ENCODE data around the gene PRKCE. TPM values are rescaled to one million over a fixed set of nuclear protein-coding genes. Genes with fewer than 3 reads are reported as not detected.

PRKCE gene
- total RNA-seq, 2 experiments from 2014 or later = 17.0 to 42.1 TPM

DNA sequence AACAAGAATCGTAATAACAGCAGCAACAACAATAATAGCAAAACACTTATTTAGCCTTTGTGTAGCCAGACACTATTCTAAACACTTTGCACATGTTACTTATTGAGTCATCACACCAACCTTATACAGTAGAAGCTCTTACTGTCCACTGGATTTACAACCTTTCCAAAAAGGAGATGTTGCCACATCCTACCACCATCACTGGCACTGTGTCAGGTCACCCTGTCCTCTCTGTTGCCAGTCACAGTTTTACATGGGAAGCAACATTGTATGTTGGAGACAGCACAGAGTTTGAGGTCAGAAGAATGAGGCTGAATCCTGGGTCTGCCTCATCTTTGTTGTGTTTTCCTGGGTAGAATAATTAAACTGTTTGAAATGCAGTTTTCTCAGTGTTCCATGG lies 444.4 kb downstream of the PRKCE start:
- intact Hi-C loops (cut with micrococcal nuclease; ENCODE audit: unreplicated experiment) = no loop called here
- no peaks in the 10 kb centered on the region for H4K20me1 ChIP-seq (ENCODE audit: insufficient read depth, low read length)
- no peaks in the 10 kb centered on the region for H3K79me2 ChIP-seq (ENCODE audit: insufficient read depth, low read depth, low read length)
- BruUV-seq (replicated peaks) = no TSS peak
- POLR2A ChIA-PET = no interaction called here
- no peak overlapping the region for H2AFZ ChIP-seq (ENCODE audit: low read length)
- H3K4me1 ChIP-seq (ENCODE audit: insufficient read depth, low read length, poor library complexity, severe bottlenecking) = no peaks in the 10 kb centered on the region
- no peak for DNase-seq (ENCODE audit: low spot score)
- no peak overlapping the region for H3K4me2 ChIP-seq (ENCODE audit: low read length)
- no peaks in the 10 kb centered on the region for H3K9me3 ChIP-seq (ENCODE audit: low read length)
- H3K36me3 ChIP-seq (ENCODE audit: insufficient read depth, low read length) = no peaks in the 10 kb centered on the region
- TF ChIP-seq, protein P1, sequence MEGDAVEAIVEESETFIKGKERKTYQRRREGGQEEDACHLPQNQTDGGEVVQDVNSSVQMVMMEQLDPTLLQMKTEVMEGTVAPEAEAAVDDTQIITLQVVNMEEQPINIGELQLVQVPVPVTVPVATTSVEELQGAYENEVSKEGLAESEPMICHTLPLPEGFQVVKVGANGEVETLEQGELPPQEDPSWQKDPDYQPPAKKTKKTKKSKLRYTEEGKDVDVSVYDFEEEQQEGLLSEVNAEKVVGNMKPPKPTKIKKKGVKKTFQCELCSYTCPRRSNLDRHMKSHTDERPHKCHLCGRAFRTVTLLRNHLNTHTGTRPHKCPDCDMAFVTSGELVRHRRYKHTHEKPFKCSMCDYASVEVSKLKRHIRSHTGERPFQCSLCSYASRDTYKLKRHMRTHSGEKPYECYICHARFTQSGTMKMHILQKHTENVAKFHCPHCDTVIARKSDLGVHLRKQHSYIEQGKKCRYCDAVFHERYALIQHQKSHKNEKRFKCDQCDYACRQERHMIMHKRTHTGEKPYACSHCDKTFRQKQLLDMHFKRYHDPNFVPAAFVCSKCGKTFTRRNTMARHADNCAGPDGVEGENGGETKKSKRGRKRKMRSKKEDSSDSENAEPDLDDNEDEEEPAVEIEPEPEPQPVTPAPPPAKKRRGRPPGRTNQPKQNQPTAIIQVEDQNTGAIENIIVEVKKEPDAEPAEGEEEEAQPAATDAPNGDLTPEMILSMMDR (conservative IDR thresholded peaks at IDR 0.05; ENCODE audit: low read length) = no peak
- no peak for TF ChIP-seq EZH2phosphoT487 (IDR thresholded peaks at IDR 0.05; ENCODE audit: borderline replicate concordance, low read depth, low read length)
- H3K27ac ChIP-seq (ENCODE audit: low read depth, low read length, poor library complexity, severe bottlenecking) = no peak overlapping the region
- no peak overlapping the region for H3K4me3 ChIP-seq (ENCODE audit: low read depth, low read length, poor library complexity, severe bottlenecking)
- CTCF ChIA-PET (ENCODE audit: unreplicated experiment) = no interaction called here
- no peaks in the 10 kb centered on the region for H3K9me2 ChIP-seq (ENCODE audit: insufficient read depth, low read length)

DNA sequence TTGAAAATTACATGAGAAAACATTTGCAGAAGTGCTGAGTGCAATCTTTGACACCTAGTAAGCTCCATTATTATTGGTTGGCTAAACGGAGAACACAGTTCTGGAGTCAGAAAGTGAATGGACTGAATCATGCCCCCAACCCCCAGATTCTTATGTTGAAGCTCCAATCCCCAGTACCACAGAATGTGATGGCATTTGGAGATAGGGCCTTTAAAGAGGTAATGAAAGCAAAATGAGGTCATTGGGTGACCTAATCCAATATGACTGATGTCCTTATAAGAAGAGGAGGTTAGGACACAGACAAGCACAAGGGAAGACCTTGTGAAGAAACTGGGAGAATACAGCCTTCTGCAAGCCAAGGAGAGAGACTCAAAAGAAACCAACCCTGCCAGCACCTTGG lies 444.8 kb downstream of the PRKCE start:
- Histone ChIP-seq H2AFZ (ENCODE audit: low read length) (no peak overlapping the region), H3K4me3 (ENCODE audit: low read depth, low read length, poor library complexity, severe bottlenecking) (no peak overlapping the region), H3K9me3 (ENCODE audit: low read length) (no peaks in the 10 kb centered on the region), H3K4me1 (ENCODE audit: insufficient read depth, low read length, poor library complexity, severe bottlenecking) (no peaks in the 10 kb centered on the region), H3K36me3 (ENCODE audit: insufficient read depth, low read length) (no peaks in the 10 kb centered on the region), H3K4me2 (ENCODE audit: low read length) (no peak overlapping the region), H3K9me2 (ENCODE audit: insufficient read depth, low read length) (no peaks in the 10 kb centered on the region), H4K20me1 (ENCODE audit: insufficient read depth, low read length) (no peaks in the 10 kb centered on the region), H3K27ac (ENCODE audit: low read depth, low read length, poor library complexity, severe bottlenecking) (no peak overlapping the region), H3K79me2 (ENCODE audit: insufficient read depth, low read depth, low read length) (no peaks in the 10 kb centered on the region)
- no peak for DNase-seq (ENCODE audit: low spot score)
- POLR2A ChIA-PET = no interaction called here
- intact Hi-C loops (cut with micrococcal nuclease; ENCODE audit: unreplicated experiment) = no loop called here
- TF ChIP-seq, protein P1 (conservative IDR thresholded peaks at IDR 0.05; ENCODE audit: low read length) = no peak
- TF ChIP-seq EZH2phosphoT487 (IDR thresholded peaks at IDR 0.05; ENCODE audit: borderline replicate concordance, low read depth, low read length) = no peak
- CTCF ChIA-PET (ENCODE audit: unreplicated experiment) = no interaction called here
- no TSS peak for BruUV-seq (replicated peaks)

DNA sequence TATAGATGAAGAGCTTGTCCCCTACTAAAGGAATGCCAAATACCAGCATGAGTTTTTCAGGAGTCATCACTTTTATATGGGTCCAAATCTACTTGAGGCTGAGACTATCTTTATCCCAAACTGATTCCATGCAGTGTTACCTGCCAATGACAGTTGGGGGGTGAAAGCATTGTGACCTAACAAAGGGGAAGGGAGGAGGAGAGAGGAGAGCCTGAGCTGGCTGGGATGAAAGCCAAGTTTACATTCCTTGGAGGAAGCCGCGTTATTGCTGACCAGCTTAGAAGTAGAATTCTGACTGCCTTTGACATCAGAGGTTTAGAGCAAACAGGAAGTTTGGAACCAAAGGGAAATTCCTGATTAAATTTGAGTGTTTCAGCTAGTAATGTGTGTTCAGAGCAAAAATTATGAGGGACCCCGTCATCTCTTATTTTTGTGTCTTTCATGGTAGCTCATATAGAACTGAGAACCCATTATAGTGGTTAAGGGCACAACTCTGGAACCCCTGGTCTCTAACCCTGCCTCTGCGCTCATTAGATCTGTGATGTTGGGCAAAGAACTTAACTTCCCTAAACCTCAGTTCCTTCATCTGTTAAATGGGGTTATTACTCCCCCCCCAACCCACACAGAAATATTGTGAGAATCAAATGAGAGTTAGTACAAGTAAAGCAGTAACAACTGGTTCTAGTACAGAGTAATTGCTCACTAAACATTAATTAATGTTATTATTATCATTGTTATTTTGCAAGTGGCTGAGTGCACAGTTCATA lies 446.4 kb downstream of the PRKCE start:
- H2AFZ ChIP-seq (ENCODE audit: low read length) = no peak overlapping the region

More for the DNA sequence above, 446.4 kb downstream of the PRKCE start:
- H3K4me3 ChIP-seq (ENCODE audit: low read depth, low read length, poor library complexity, severe bottlenecking) = no peak overlapping the region
- DNase-seq (ENCODE audit: low spot score) = no peak
- H4K20me1 ChIP-seq (ENCODE audit: insufficient read depth, low read length) = no peaks in the 10 kb centered on the region
- BruUV-seq (replicated peaks) = no TSS peak
- no peak for TF ChIP-seq EZH2phosphoT487 (IDR thresholded peaks at IDR 0.05; ENCODE audit: borderline replicate concordance, low read depth, low read length)
- TF ChIP-seq, protein P1 (conservative IDR thresholded peaks at IDR 0.05; ENCODE audit: low read length) = no peak
- ChIA-PET CTCF (ENCODE audit: unreplicated experiment) (no interaction called here), POLR2A (no interaction called here)
- intact Hi-C loops (cut with micrococcal nuclease; ENCODE audit: unreplicated experiment) = no loop called here
- H3K4me1 ChIP-seq (ENCODE audit: insufficient read depth, low read length, poor library complexity, severe bottlenecking) = no peaks in the 10 kb centered on the region
- no peak overlapping the region for H3K27ac ChIP-seq (ENCODE audit: low read depth, low read length, poor library complexity, severe bottlenecking)
- no peak overlapping the region for H3K4me2 ChIP-seq (ENCODE audit: low read length)
- H3K79me2 ChIP-seq (ENCODE audit: insufficient read depth, low read depth, low read length) = no peaks in the 10 kb centered on the region
- H3K36me3 ChIP-seq (ENCODE audit: insufficient read depth, low read length) = no peaks in the 10 kb centered on the region
- no peaks in the 10 kb centered on the region for H3K9me2 ChIP-seq (ENCODE audit: insufficient read depth, low read length)
- H3K9me3 ChIP-seq (ENCODE audit: low read length) = no peaks in the 10 kb centered on the region

All from OCI-LY7 (cell line).